Common myeloid progenitor, CD34-positive (primary cell): ENCODE data around the gene TAF7.

ENCODE experiments used
- CTCF ChIA-PET: fragments of 350-600 bp; sonication (Branson Sonifier 250); formaldehyde crosslinking; loops from one replicate; lab custom pipeline; 2021; ENCODE audit warnings: antibody characterized with exemption; lab: Charles Lee
- POLR2A ChIA-PET: fragments of 350-600 bp; sonication (Branson Sonifier 250); formaldehyde crosslinking; loops from one replicate; lab custom pipeline; 2021; ENCODE audit warnings: antibody characterized with exemption; lab: Charles Lee
- DNase-seq, 3 donors: peaks; one replicate each; pipeline versions ENCODE4 v3.0.0 to v3.0.0-alpha.2; 2013
- H3K27ac ChIP-seq, 2 experiments: 1 replicate in 1 of 2; 2 replicates in 1 of 2; pipeline ENCODE4 v1.7.0; 2013; ENCODE audit warnings: inconsistent platforms in 2 of 2, low read length in 2 of 2, mild to moderate bottlenecking in 2 of 2, low read depth in 1 of 2, moderate library complexity in 1 of 2; ENCODE audit not compliant: severe bottlenecking in 2 of 2, insufficient read depth in 1 of 2, poor library complexity in 1 of 2
- H3K27me3 ChIP-seq, 5 experiments: replicated peaks in 2 of 5; 1 replicate in 3 of 5; 2 replicates in 2 of 5; pipeline versions ENCODE4 v1.6.1 to v1.7.0; 2013; ENCODE audit warnings: low read length in 4 of 5, mild to moderate bottlenecking in 2 of 5, moderate library complexity in 2 of 5, inconsistent platforms in 1 of 5; ENCODE audit not compliant: insufficient read depth in 5 of 5, control insufficient read depth in 4 of 5
- H3K36me3 ChIP-seq, 4 experiments: 1 replicate in 2 of 4; 2 replicates in 2 of 4; pipeline versions ENCODE4 v1.6.1 to v1.7.0; 2013; ENCODE audit warnings: low read length in 3 of 4, control low read depth in 1 of 4, mild to moderate bottlenecking in 1 of 4; ENCODE audit not compliant: control insufficient read depth in 4 of 4, insufficient read depth in 4 of 4
- H3K4me1 ChIP-seq, 4 experiments: 1 replicate in 3 of 4; 2 replicates in 1 of 4; pipeline versions ENCODE4 v1.6.1 to v1.7.1; 2013; ENCODE audit warnings: low read length in 3 of 4, mild to moderate bottlenecking in 3 of 4, control low read depth in 1 of 4, inconsistent platforms in 1 of 4, moderate library complexity in 1 of 4; ENCODE audit not compliant: control insufficient read depth in 4 of 4, insufficient read depth in 4 of 4; ENCODE audit errors: control extremely low read depth in 1 of 4
- H3K4me3 ChIP-seq, 7 experiments: 1 replicate in 4 of 7; 2 replicates in 3 of 7; pipeline versions ENCODE4 v1.5.1 to v1.7.0; 2013; ENCODE audit warnings: mild to moderate bottlenecking in 7 of 7, low read length in 6 of 7, moderate library complexity in 6 of 7, inconsistent platforms in 2 of 7, low read depth in 2 of 7, control low read depth in 1 of 7; ENCODE audit not compliant: insufficient read depth in 4 of 7, control insufficient read depth in 1 of 7; ENCODE audit errors: extremely low read depth in 1 of 7
- H3K9me3 ChIP-seq, 5 experiments: 1 replicate in 4 of 5; 2 replicates in 1 of 5; pipeline versions ENCODE4 v1.6.1 to v1.7.1; 2013; ENCODE audit warnings: low read length in 4 of 5, mild to moderate bottlenecking in 2 of 5, inconsistent platforms in 1 of 5, low read depth in 1 of 5, moderate library complexity in 1 of 5; ENCODE audit not compliant: control insufficient read depth in 4 of 5, insufficient read depth in 2 of 5; ENCODE audit errors: control extremely low read depth in 1 of 5
- WGBS: methylation state at CpG from one replicate; pipeline ENCODE4 v1.1.5; 2013; ENCODE audit not compliant: insufficient coverage; 5-methylcytosine and 5-hydroxymethylcytosine counted together

TAF7 gene

GRCh38 chr5:141359790-141360426 lies 39.3 kb upstream of the TAF7 start, which contains the start of gene PCDHGB2:
Gene PCDHGB2 (plus strand): TSS chr5:141359994. CDS start chr5:141360136, 142 bp downstream.
- Histone ChIP-seq H3K4me1 (peaks cover 0 to 3% (median 0%) of the 10 kb centered on the region in 4 experiments), H3K36me3 (peaks cover 0 to 11% (median 0%) of the 10 kb centered on the region in 4 experiments), H3K27ac (no peak within 1 kb of the TSS), H3K27me3 (peaks cover 11 to 84% (median 47%) of the 10 kb centered on the region in 5 experiments), H3K4me3 (peak within 1 kb of the TSS; percentile 24 to 78 (median 45)), H3K9me3 (peaks cover 9 to 77% (median 63%) of the 10 kb centered on the region in 5 experiments)
- 12% methylated on average over 19 of the region's 24 CpGs for WGBS
- POLR2A ChIA-PET: no interaction called here
- CTCF ChIA-PET: interaction anchor here (1.2 to 1.5 kb wide), 4 partner anchors 12 to 153 kb away, joined by 3 read pairs; no protein-coding TSS in a partner anchor
- DNase-seq: peak; percentile 57 to 77 (median 66)

GRCh38 chr5:141356950-141357349 lies 36.4 kb upstream of the TAF7 start:
- POLR2A ChIA-PET: no interaction called here
- WGBS: 45% methylated on average over 19 of the region's 19 CpGs
- CTCF ChIA-PET: interaction anchor here (1.4 to 1.6 kb wide), 2 partner anchors 13 to 207 kb away, joined by 3 to 5 read pairs; partner anchors contain the start of gene PCDHGB3
- H3K4me1 ChIP-seq: peaks cover 0 to 3% (median 0%) of the 10 kb centered on the region in 4 experiments
- H3K36me3 ChIP-seq: peaks cover 0 to 3% (median 0%) of the 10 kb centered on the region in 4 experiments
- DNase-seq: no peak
- H3K27me3 ChIP-seq: peaks cover 15 to 78% (median 40%) of the 10 kb centered on the region in 5 experiments
- no peak overlapping the region for H3K4me3 ChIP-seq
- H3K9me3 ChIP-seq: peaks cover 6 to 74% (median 50%) of the 10 kb centered on the region in 5 experiments
- no peak overlapping the region for H3K27ac ChIP-seq

- Histone ChIP-seq H3K4me3 (no peak overlapping the region), H3K27me3 (peaks cover 16 to 77% (median 36%) of the 10 kb centered on the region in 5 experiments), H3K36me3 (peaks cover 0 to 6% (median 0%) of the 10 kb centered on the region in 4 experiments), H3K9me3 (peaks cover 6 to 74% (median 50%) of the 10 kb centered on the region in 5 experiments), H3K27ac (no peak overlapping the region), H3K4me1 (peaks cover 0 to 3% (median 0%) of the 10 kb centered on the region in 4 experiments)
- WGBS: 75% methylated on average over 4 of the region's 5 CpGs
- no peak for DNase-seq
- POLR2A ChIA-PET: no interaction called here
- CTCF ChIA-PET: interaction anchor here (1.9 kb wide), 1 partner anchor 14 kb away, joined by 7 read pairs; the partner anchor contains the start of gene PCDHGB3
These were observed 35.5 kb upstream of the TAF7 start for GRCh38 chr5:141356133-141356532.

- POLR2A ChIA-PET: no interaction called here
- H3K4me3 ChIP-seq: no peak overlapping the region
These were observed 35.1 kb upstream of the TAF7 start for GRCh38 chr5:141355641-141356040.

GRCh38 chr5:141354900-141355469 lies 34.4 kb upstream of the TAF7 start, which contains the start of gene PCDHGA4:
Gene PCDHGA4 (plus strand): TSS chr5:141355021. CDS start chr5:141355108, 87 bp downstream.
- peak in 2 of 3 donors; percentile 28 to 35 for DNase-seq
- ChIA-PET POLR2A (no interaction called here), CTCF (interaction anchor here (0.8 to 1.9 kb wide), 2 partner anchors 12 to 15 kb away, joined by 3 to 7 read pairs; partner anchors contain the start of gene PCDHGB3)
- H3K4me3 ChIP-seq: peak within 1 kb of the TSS in 3 of 7 experiments; percentile 23 to 62 (median 39)
- peaks cover 20 to 77% (median 44%) of the 10 kb centered on the region in 5 experiments for H3K27me3 ChIP-seq
- 18% methylated on average over 29 of the region's 29 CpGs for WGBS
- H3K36me3 ChIP-seq: peaks cover 0 to 6% (median 0%) of the 10 kb centered on the region in 4 experiments
- no peak within 1 kb of the TSS for H3K27ac ChIP-seq
- H3K9me3 ChIP-seq: peaks cover 11 to 74% (median 51%) of the 10 kb centered on the region in 5 experiments
- H3K4me1 ChIP-seq: peaks cover 0 to 3% (median 0%) of the 10 kb centered on the region in 4 experiments

More at GRCh38 chr5:141355641-141356040, 35.1 kb upstream of the TAF7 start:
- 41% methylated on average over 24 of the region's 24 CpGs for WGBS
- peaks cover 6 to 74% (median 50%) of the 10 kb centered on the region in 5 experiments for H3K9me3 ChIP-seq
- peaks cover 0 to 6% (median 0%) of the 10 kb centered on the region in 4 experiments for H3K36me3 ChIP-seq
- peaks cover 17 to 77% (median 39%) of the 10 kb centered on the region in 5 experiments for H3K27me3 ChIP-seq
- no peak for DNase-seq
- H3K27ac ChIP-seq: no peak overlapping the region
- CTCF ChIA-PET: interaction anchor here (0.8 to 1.9 kb wide), 2 partner anchors 13 to 14 kb away, joined by 3 to 7 read pairs; partner anchors contain the start of gene PCDHGB3
- peaks cover 0 to 3% (median 0%) of the 10 kb centered on the region in 4 experiments for H3K4me1 ChIP-seq

GRCh38 chr5:141351591-141351990 lies 31.0 kb upstream of the TAF7 start:
- Histone ChIP-seq H3K4me3 (no peak overlapping the region), H3K9me3 (peaks cover 14 to 73% (median 48%) of the 10 kb centered on the region in 5 experiments), H3K27ac (no peak overlapping the region), H3K4me1 (peaks cover 0 to 3% (median 0%) of the 10 kb centered on the region in 4 experiments), H3K27me3 (peaks cover 20 to 82% (median 34%) of the 10 kb centered on the region in 5 experiments), H3K36me3 (peaks cover 0 to 6% (median 0%) of the 10 kb centered on the region in 4 experiments)
- CTCF ChIA-PET: interaction anchor here (1.8 kb wide), 1 partner anchor 206 kb away, joined by 7 read pairs; no protein-coding TSS in a partner anchor
- POLR2A ChIA-PET: no interaction called here
- WGBS: 30% methylated on average over 17 of the region's 36 CpGs
- DNase-seq: no peak
